AG09319 (cell line): Measurements from ENCODE around the gene INTS11.

Source experiments
- DNase-seq: peaks from one replicate; pipeline ENCODE4 v3.0.0-alpha.2; 2010; ENCODE audit warnings: low read depth; ENCODE audit errors: extremely low read depth
- TF ChIP-seq, protein P1 (sequence below): IDR thresholded peaks from 2 replicates; pipeline ENCODE4 v1.5.1; 2011; ENCODE audit warnings: low read depth, mild to moderate bottlenecking, inconsistent platforms, low read length, moderate library complexity

The INTS11 gene

GRCh38 chr1:1344655-1345361, 20.3 kb upstream of the INTS11 start:
- no peak for DNase-seq
- TF ChIP-seq, protein P1, sequence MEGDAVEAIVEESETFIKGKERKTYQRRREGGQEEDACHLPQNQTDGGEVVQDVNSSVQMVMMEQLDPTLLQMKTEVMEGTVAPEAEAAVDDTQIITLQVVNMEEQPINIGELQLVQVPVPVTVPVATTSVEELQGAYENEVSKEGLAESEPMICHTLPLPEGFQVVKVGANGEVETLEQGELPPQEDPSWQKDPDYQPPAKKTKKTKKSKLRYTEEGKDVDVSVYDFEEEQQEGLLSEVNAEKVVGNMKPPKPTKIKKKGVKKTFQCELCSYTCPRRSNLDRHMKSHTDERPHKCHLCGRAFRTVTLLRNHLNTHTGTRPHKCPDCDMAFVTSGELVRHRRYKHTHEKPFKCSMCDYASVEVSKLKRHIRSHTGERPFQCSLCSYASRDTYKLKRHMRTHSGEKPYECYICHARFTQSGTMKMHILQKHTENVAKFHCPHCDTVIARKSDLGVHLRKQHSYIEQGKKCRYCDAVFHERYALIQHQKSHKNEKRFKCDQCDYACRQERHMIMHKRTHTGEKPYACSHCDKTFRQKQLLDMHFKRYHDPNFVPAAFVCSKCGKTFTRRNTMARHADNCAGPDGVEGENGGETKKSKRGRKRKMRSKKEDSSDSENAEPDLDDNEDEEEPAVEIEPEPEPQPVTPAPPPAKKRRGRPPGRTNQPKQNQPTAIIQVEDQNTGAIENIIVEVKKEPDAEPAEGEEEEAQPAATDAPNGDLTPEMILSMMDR = peak; percentile 32

- DNase-seq = no peak
- TF ChIP-seq, protein P1 = no peak
Observed at GRCh38 chr1:1343811-1344421, 19.5 kb upstream of the INTS11 start.

DNA sequence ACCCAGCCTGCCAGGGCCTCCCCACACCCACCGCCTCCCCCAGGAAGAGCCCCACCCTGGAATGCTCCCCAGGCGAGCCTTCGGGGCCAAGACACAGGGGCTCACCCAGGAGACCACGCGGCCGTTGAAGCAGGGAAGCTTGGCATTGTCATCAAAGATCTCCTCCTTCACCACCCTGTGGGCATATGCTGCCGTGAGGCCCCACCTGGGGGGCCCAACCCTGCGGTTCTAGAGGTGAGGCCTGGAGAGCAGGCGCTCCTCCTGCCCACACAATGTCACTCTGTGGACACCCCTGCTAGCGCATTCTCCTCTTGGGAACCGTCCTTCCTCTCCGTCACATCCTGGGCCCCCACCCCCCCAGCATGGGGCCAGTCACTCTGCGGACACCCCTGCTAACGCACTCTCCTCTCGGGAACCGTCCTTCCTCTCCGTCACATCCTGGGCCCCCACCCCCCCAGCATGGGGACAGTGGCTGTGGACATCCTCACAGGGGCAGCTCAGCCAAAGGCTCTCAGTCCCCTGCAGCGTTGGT, 18.2 kb upstream of the INTS11 start:
- TF ChIP-seq, protein P1 = no peak

DNA sequence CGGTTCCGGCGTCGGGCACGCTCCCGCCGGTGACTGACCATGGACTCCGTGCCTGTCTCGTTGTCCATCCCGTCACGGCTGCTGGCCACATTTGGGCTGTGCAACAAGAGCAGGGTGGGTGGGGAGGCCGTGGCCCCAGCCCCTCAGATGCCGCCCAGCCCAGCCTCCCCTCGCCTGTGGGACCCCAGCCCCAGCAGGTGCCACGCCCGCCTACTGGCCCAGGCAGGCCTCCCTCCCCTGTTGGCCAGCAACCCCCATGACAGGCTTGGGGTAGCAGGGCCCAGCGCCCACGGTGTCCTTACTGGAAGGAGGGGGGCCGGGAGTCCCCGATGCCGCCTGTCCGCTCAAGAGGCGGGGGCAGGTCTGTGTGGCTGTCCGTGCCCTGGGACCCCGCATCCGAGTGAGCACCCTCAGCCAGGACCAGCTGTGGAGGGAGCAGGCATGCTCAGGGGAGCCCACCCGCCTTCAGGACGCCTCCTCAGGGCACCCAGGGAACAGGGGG, 17.7 kb upstream of the INTS11 start:
- no peak for DNase-seq
- TF ChIP-seq, protein P1 = no peak

More for the DNA sequence above, 18.2 kb upstream of the INTS11 start:
- DNase-seq = no peak

DNA sequence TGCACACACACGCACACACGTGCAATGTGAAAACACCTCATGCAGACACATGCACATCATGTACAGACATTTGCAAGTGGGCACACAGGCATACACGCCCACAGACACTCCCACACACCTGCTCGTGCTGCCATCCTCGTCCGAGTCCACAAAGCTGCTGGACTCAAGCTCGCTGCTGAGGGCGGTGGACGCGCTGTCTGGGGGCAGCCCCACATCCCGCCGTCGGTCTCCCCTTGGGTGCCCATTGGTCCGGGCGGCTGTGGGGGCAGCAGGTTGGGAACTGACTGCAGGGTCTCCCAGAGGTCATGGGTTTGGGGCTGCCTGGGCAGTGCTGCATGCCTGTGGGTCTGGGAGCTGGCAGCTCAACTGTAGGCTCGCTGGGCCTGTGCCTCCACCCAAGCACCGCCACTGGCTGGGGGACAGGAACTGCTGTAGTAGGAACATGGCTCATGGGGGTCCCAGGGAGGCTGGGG, 17.1 kb upstream of the INTS11 start:
- DNase-seq = no peak
- TF ChIP-seq, protein P1 = no peak

DNA sequence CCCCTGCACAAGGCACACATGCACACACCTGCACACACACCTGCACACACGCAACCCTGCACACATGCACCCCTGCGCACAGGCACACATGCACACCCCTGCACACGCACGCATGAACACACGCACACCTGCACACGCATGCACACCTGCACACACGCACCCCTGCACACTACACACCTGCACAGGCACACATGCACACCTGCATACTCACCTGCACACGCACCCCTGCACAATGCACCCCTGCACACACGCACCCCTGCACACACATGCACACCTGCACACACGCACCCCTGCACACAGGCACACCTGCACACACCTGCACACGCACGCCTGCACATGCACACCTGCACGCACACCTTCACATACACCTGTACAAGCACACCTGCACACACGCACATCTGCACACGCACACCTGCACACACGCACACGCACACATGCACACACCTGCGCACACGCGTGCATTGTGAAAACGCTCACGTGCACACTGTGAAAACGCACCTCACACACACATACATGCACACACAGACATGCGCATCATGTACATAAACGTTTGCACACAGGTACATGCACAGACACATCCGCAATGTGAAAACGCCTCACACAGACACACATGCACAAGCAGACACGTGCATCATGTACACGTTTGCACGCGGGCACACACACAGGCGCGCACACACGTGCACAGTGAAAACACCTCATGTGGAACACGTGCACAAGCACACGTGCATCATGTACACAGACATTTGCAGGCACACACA, 16.5 kb upstream of the INTS11 start:
- TF ChIP-seq, protein P1 = no peak
- DNase-seq = no peak
